GM19099 (cell line): ENCODE measurements around the gene RERE.

Experiments used
- POLR2A ChIP-seq: IDR thresholded peaks from 3 replicates; pipeline ENCODE4 v1.6.1; 2011; ENCODE audit warnings: low read depth; ENCODE audit not compliant: insufficient read length; ENCODE audit errors: extremely low read depth

RERE gene

DNA sequence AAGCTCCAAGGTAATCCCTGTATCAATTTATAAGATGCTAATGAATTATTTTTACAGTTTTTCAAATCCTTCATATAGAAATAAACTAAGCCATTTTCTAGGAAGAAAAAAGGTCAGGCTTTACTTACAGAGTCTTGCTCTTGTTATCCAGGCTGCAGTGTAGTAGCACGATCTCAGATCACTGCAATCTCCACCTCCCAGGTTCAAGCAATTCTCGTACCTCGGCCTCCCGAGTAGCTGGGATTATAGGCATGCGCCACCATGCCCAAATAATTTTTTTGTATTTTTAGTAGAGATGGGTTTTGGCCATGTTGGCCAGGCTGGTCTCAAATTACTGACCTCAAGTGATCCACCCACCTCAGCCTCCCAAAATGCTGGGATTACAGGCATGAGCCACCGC, 27.0 kb downstream of the RERE start:
- TF ChIP-seq POLR2A, result no peak

DNA sequence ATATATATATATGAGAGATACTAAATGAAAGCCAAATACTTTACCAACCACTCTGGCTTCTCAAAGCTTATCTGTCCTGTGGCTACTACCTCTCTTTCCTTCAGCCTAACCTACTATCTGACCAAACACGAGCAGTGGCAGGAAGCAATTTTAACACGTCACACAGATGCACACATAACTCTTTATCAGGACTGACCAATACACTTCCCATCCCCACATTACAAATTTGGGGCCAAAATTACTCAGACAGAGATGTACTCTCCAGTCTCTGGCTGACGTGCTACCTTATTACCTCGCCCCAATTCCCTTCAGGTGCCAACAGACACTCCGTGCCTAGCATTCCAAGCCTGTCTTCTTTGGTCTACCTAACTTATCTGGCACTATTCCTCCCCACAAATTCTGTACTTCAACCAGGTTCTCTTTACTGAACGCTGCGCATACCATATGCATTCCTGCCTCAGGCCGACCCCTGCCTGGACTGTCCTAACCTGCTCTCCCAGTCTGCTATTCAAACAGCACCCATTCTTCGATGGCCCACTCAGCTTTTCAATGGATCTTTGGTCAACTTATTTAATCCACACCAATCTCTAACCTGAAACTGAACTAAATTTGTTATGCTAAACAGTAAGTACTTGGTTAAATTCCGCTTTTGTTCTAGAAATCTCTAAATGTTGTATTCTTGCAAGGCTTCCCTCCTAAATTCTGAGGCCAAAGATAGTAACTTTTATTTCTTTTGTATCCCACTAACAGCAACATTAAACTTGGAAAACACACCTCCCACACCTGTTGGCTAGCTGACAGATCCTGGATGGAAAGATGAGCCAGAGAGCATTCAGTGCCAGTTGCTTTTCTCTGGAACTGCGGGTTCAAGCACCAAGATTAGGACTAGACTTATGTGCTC, 27.9 kb downstream of the RERE start:
- TF ChIP-seq POLR2A, result no peak

DNA sequence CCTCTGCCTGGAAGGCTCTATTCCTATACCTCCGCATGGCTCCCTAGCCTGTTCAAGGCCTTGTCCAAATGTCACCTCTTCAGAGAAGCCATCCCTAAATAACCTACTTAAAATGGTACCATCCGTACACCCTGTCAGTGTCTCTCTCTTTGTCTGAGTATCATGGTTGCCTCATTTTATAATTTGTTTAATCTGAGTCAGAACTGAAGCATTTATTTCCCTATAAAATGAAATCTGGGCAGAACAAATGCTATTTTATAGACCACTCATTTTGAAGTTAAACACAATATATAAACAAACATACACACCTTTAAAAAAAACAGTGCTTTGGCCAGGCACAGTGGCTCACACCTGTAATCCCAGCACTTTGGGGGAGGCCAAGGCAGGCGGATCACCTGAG, 30.2 kb downstream of the RERE start:
- TF ChIP-seq POLR2A, result no peak

DNA sequence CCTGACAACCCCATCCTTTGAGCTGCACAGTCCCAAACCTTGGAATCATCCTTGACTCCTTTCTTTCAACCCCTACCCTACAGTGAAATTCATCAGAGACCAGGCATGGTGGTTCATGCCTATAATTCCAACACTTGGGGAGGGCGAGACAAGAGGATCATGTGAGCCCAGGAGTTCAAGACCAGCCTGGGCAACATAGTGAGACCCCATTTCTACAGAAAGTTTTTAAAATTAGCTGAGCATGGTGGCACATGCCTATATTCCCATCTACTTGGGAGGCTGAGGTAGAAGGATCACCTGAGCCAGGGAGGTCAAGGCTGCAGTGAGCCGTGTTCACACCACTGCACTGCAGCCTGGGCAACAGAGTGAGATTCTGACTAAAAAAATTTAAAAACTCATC, 34.5 kb downstream of the RERE start:
- no peak for TF ChIP-seq POLR2A

DNA sequence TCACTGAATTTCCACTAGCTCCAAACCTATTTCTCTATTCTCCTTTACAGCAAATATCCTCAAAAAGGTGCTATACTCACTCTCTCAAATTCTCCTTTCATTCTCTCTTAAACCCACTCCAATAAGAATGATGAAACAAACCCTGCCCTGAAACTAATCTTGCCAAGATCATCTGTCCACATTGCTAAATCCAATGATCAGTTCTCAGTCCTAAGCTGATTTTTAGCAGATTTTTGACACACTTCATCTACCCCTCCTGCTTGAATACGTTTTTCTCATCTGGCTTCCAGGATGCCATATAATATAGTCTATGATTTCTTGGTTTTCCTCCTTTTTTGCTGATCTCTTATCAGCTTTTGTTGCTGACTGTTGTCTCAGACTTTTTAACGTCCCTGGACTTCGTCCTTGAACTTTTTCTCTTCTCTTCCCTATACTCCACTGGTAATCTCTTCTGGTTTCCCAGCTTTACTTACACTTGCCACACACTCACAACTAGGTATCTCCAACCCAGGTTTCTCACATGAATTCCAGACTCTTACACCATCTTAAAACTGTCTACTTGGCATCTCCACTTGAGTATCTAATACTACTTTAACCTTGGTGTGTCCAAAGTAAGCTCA, 35.3 kb downstream of the RERE start:
- TF ChIP-seq POLR2A, result no peak

DNA sequence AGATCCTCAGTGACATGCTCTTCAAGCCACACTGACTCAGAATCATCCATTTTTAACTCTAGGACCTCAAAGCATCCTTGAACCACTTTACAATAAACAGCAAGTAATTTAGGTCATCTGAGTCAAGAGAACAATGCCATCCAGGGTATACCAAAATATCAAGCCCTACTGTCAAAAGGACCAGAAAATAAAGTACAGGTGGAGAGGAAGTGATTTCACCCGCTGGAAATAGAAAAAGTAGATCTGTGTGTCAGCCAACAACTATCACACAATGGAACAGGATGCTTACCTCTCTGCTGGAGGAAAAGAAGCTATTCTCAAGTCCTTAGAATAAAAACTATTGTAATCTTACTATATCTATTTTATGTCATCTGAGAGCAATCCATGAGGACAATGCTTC, 37.0 kb downstream of the RERE start:
- TF ChIP-seq POLR2A, result no peak

DNA sequence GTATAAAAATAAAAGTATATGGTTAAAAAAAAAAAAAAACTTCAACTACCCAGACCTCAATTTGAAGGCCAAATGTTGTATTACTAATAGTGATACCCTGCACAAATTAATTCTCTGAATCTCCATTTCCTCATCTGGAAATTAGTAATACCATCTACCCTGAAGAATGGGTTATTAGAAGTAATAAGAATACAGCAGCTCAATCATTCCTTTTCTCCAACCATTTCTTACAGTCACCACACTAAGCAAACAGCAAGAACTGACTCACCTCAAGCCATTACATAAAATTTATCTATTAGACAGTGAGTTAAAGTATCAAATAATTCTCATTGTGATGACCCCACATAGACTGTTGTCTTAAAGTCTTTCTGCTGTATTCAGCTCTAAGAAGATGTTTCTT, 39.6 kb downstream of the RERE start:
- TF ChIP-seq POLR2A, result no peak

DNA sequence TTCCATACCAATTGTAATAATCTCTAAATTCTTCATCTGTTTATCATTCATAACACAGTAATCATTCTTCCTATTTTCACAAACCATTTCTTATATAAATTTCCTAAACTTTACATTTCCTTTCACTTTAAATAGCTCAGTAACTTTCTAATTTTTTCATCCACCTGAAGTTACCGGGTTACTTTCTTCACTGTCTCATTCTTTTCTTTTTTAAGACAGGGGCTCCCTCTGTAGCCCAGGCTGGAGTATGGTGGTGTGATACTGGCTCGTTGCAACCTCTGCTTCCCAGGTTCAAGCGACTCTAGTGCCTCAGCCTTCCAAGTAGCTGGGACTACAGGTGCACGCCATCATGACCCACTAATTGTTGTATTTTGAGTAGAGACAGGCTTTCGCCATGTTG, 41.3 kb downstream of the RERE start:
- no peak for TF ChIP-seq POLR2A

DNA sequence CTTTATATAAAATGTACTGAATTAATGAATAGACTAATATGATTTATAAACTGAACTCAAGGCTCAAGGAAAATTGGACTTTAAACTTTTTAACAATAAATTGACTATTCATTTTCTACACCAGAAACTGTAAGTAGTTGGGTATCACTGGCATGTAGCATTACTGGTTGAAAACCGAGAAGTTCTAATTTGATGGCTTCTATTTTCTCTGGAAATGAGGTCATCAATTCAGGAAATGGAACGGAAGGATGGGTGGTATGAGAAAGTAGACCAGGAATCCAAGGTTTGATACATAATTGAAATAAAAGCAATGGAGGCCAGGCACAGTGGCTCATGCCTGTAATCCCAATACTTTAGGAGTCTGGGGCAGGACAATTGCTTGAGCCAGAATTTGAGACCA, 50.4 kb downstream of the RERE start:
- no peak for TF ChIP-seq POLR2A

DNA sequence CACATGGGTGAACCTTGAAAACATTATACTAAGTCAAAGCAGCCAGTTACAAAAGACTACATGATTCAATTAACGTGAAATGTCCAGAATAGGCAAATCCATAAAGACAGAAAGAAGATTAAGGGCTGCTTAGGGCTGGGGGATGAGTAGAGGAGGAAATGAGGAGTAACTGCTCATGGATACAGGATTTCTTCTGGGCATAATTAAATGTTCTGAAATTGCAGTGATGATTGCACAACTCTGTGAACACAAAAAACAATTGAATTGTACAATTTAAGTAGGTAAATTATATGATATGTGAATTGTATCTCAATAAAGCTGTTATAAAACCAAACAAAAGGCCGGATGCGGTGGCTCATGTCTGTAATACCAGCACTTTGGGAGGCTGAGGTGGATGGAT, 52.2 kb downstream of the RERE start:
- no peak for TF ChIP-seq POLR2A

DNA sequence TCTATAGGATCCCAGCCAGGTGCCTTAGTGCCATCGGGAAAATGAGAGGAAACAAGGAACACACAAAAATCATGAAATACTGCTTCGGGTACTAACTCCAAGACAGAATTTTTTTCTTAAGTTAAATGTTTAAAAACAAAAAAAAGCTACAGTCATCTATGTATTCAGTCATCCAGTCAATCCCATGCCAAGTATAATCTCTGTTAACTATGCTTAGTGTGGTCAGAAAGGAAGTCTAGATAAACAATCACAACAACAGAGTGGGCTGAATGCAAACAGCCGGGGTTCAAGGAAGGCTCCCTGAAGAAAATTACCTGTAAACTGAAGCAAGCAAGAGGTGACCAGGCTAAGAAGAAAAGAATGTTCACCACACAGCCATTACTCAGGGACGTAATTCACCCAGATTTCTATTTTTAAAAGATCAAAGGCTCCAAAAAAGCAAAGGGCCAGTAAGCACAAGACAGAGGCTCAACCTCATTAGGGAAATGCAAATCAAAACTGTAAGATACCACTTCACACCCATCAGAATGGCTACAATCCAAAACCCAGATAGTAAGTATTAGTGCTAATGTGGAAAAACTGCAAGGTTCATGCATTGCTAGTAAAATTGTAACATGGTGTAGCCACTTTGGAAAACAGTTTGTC, 53.0 kb downstream of the RERE start:
- no peak for TF ChIP-seq POLR2A

DNA sequence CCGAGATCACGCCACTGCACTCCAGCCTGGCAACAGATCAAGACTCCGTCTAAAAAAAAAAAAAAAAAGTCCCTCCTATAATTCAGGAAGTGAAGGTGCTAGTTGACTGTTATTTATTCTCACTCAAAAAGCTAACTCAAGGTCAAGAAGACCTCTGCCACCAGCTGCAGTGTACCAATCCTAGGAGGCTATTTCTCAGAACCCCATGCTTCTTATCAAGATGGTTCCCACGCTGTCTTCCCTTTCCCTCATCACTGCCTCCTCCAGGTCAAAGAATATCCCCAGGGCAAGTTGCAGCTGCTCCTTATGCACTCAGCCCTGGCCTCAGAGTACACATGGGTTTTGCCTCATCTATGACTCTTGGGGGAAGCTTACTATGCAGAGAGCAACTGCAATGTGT, 53.6 kb downstream of the RERE start:
- TF ChIP-seq POLR2A, result no peak

DNA sequence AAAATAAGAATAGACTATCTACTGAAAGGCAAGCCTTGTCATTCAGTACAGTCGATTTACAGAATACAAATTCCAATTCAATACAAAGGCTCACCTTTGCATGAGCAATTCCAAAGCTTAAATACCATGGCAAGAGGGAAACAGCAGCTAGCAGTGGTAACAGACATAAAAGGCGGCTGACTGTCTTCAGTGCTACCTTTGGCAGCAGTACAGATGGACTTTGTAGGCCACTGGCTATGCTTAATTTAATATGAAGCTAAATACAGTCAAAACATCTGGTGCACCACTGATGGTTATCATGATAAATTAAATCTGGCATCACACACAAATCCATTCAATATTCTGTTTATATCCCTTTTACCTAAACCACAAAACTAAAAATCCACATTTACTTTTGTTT, 62.4 kb downstream of the RERE start:
- no peak for TF ChIP-seq POLR2A

DNA sequence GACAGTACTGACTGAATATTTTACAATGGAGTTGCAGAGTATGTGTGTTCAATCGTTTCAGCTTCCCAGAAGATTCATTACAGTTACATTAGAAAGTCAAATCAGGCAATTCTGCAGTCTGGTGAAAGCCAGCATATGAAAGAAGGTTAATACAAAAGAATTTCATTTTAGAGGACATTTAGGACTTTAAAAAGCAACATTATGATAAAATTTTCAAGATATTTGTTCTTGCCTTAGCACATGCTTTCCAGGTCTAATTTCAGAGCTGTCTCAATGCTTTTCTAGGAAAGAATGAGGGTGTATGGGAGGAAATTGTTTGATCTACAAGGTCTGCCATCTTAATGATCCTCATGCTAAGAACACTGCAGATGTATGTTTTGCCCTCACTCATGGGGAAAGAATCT, 63.2 kb downstream of the RERE start:
- no peak for TF ChIP-seq POLR2A

DNA sequence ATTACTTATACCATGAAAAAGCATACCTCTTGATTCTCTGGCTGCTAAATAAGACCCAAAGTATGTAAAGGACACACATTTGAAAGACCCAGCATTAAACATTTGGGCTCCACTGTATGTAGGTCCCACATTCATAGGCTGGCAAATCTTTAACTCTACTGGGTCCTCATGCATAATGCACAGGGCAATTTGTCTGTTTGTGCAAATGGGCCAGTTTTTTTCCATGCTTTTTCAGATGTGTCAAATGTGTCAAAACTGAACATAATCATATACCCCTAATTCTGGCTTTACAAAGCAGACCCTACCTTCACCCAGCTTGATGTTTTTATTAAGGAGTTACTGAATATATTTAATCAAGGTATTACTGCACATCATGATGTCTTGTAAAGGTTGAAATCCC, 63.7 kb downstream of the RERE start:
- TF ChIP-seq POLR2A, result no peak
